Renal cortex interstitium (tissue), 11 donors: ENCODE data around the gene PTPN18. TPM values are rescaled to one million over a fixed set of nuclear protein-coding genes. Genes with fewer than 3 reads are reported as not detected.

Source experiments
- DNase-seq, 11 donors: peaks; one replicate each; pipeline ENCODE4 v3.0.0-alpha.2; 2013; ENCODE audit warnings: low read depth in 9 of 11, low spot score in 4 of 11; ENCODE audit errors: extremely low read depth in 1 of 11
- polyA plus RNA-seq, 3 donors: library from polyadenylated mRNA; unstranded; fragments of 120-200 nt; gene quantifications; one replicate each; pipeline ENCODE4 v1.2.1, GENCODE V29; 2013; ENCODE audit not compliant: insufficient read length in 3 of 3

The PTPN18 gene
- polyA plus RNA-seq, 3 donors = 25.5 to 39.5 (median 30.5) TPM

DNA sequence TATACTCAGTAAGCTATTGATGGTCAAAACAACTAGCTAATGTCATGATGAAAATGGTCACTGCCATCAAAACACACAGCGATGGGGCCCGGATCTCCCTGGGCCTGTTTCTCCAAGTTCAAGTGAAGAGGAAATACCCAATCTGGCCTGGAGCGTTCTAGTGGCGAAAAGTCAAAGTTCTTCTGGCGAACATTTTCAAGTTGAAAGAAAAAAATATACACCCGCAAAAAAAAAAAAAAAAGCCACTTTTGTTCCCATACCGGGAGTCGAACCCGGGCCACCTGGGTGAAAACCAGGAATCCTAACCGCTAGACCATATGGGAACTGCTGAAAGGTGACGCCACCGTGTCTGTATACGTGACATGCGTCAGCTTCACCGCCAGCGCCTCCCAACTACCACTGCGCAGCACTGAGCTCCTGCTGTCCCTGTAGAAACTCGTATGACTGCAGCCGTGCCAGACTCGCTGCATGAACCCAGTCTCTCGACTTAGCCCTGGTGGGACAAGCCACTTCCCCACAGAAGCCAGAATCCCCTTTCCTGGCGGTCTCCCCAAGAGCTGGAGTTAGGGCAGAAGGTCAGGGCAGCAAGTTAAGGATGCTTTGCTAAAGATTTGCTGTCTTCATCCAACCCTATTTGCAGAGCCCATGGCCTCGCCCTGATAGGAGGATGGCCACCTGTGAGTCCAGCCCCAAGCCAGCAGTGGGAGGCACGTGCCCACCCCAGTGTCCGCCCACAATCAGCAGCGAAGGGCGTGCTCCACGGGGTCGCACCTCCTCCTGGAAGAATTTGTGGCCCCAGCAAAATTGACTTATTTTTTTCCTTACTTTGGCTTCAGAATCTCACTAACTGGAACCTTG is 18.8 kb upstream of the PTPN18 start:
- peak; percentile 77 to 89 (median 85) for DNase-seq

DNA sequence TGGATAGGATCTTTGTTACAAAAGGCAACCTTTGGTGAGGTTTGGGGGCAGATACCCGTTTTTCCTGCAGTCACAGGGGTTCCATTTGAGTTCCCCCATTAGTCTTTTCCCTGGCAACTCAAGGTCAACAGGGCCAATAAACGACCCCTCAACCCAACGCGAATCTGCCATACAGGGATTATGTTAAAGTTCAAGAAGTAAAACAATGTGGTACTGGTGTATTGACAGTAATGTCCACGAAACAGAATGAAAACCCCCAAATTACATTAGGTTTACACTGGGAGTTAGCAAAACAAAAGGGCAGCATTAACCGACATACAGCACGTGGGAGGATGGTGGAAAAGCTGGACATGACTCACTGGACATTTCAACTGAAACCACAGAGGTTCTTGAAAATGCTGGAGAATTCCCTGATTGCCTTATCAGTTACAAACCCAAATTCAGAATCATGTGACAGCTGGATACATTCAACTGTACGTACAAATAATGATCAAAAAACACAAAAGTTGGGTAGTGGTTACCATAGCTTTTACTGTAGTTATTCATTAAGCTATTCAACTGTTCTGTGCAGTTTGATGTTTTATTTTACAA is 18.0 kb upstream of the PTPN18 start:
- no peak for DNase-seq

DNA sequence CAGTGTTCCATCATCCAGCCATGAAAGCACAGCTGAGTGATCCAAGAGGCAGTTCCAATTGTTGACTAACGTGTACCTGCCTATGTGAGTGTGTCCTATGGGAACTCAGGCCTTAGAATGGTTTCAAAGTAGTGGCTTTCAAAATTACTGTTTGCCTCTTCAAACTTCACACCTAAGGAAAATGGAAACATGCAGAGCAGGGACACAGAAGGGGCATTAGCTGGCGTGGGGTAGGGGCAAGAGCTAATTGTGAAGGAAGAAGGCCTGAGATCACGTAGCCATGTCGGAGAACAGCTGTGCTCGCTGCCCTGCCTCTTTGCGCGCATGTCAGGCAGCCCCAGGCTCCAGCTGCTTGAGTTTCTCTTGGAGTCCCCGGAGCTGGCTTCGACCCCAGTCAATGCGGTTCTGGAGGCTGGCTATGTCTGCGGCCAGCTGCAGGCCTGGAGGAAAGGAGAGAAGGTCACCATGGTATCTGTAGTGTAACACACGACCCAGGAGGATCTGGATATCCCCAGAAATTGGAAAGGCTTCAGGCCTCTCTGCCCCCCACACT is 17.0 kb upstream of the PTPN18 start:
- no peak for DNase-seq

DNA sequence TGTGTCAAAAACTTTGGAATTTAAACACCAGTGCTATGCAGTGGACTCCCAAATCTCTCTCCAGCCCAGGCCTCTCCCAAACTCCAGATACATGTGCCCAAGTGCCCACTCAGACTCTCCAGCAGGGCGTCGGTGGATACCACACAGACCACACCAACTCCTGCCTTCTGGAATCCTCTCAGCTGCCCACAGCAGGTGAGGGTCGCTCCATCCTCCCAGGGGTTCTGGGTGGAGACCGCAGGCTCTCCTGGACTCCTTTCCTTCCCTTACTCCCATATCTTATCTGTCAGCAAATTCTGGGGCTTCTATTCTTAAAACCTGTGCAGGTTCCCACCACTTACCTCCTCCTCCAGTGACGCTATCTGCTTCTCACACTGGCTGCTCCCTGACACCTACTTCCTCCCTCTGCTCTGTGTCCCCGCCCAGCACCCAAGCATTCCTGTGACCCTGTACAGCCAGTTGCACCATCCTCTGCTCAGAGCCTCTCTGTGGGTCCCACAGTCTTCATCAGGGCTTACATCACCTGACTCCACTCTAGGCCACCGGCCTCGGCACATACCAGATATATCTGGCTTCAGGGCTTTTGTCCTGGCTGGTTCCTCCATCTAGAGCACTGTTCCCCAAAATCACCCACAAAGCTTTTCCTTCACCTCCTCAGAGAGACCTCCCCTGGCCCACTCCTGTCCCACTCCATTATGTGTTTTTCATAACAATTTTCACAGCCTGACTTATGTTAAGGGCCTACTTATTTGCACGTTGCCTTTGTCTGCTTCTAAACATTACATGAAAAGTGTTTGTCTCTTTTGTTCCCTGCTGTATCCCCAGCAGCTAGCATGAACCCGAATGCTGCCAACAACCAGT is 15.7 kb upstream of the PTPN18 start:
- DNase-seq = no peak

DNA sequence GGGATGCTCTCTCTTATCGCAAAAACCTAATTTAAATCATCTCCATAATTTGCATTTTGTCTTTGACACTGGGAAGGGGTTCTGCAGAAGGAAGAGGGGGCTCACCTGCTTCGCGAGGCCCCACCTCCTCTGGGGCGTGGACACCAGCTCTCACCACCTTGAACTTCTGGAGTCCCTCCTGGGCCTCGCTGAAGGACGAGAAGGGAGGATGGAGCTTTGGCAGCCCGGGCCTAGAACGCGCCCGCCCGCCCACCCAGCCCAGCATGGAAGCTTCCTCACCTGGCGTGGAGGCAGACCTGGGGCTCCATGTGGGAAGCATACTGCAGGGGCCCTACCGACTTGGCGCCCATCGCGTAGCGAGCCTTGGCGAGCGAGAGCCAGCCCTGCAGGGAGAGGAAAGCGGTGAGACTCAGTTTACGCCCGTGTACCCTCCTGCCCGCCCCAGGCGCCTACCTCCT is 14.3 kb upstream of the PTPN18 start:
- DNase-seq = no peak

DNA sequence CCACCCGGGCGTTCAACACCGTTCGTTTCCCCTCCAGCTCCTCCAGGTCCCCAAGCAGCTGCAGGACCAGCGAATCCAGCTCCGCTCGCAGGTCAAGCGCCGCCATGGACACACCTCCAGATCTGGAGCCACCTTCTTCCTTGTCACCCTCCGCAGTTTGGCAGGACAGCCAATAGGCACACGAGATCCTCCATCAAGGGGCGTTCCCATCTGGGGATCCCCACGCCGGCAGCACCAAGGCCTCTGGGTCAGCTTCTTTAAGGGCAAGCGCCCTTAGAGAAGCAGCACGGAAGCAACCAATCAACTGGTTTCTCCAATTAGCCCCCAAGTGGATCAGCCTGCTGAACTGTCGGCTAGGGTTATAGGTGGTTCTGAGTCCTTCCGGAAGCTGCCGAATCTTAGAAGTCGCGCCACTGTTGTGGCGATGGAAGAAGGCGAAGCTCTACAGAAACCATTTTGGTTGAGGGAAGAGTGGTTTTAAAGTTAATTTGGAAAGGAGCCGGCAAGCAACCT is 13.8 kb upstream of the PTPN18 start:
- peak; percentile 74 to 96 (median 89) for DNase-seq

DNA sequence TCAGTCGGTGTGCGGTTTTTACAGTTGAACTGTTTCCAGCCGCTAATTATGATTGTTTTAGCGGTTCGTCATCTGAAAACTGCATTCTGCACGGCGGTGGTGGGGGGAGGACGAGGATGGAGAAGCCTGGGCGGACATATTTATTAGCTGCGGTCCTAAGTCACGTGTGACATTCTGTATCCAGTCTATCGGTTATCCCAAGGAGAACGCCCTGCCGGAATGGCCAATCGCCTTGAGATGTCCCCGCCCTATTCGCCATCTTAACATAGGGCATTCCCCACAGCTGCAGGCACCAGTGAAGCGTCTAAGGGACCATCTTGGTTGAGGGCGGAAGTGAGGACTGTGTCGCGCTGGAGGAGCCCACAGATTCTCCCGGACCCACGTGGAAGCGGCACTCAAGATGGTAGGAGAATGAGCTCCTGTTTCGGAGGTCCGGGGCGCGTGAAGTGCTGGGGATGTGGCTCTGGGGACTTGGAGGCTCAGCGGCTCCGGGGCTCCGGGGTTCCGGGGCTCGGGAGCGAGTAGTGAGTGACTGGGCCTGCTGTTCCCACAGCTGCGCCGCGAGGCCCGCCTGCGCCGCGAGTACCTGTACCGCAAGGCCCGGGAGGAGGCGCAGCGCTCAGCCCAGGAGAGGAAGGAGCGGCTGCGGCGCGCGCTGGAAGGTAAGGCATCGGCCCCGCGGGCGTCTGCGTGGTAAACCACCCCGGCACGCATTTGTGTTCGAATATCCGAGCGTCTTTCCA is 13.2 kb upstream of the PTPN18 start, which contains the start of gene IMP4:
Gene IMP4 (plus strand): TSS at position 365 of the 743 bp plus-strand sequence. CDS start 36 bp downstream, at position 401.
- peak; percentile 96 to 100 (median 98) for DNase-seq

DNA sequence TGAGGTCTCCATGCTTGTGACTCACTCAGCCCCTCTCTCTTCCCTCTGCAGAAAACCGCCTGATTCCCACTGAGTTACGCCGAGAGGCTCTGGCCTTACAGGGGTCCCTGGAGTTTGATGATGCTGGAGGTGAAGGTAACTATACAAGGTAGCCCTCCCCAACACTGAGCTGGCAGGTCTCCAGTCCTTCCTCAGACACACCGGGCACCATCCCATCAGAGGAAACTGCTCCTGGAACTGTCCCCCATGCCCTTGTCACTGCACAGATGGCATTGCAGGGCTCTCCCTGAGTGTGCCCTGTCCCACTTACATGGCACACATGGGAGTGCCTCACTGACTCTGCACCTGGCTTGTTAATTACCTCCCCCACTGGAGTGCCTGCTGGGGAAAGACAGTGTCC is 11.3 kb upstream of the PTPN18 start:
- DNase-seq = no peak

DNA sequence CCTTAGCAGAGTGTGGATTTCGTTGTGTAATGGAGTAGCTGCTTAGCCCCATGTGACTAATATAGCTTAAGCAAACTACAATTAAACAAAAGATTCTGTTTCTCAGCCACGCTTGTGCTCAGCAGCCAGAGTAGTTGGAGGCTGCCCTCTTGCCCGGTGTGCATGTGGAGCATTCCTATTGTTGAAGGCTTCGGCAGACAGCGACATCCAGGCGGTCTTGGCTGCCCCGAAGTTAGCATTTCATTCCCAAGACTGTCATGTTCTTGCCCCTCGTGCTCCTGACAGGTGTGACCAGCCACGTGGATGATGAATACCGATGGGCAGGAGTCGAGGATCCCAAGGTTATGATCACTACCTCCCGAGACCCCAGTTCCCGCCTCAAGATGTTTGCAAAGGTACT is 10.8 kb upstream of the PTPN18 start:
- DNase-seq = no peak

DNA sequence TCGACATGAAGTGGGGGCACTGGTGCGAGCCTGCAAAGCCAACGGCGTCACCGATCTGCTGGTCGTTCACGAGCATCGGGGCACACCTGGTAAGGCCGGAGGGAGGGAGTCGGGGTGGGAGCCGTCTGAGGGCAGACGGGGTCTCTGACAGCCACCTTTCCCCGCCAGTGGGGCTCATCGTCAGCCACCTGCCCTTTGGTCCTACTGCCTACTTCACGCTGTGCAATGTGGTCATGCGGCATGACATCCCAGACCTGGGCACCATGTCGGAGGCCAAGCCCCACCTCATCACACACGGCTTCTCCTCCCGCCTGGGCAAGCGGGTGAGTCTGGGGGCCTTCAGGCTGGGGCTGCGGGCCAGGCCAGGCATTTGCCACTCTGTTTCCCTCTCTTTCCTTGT is 10.2 kb upstream of the PTPN18 start:
- no peak for DNase-seq

DNA sequence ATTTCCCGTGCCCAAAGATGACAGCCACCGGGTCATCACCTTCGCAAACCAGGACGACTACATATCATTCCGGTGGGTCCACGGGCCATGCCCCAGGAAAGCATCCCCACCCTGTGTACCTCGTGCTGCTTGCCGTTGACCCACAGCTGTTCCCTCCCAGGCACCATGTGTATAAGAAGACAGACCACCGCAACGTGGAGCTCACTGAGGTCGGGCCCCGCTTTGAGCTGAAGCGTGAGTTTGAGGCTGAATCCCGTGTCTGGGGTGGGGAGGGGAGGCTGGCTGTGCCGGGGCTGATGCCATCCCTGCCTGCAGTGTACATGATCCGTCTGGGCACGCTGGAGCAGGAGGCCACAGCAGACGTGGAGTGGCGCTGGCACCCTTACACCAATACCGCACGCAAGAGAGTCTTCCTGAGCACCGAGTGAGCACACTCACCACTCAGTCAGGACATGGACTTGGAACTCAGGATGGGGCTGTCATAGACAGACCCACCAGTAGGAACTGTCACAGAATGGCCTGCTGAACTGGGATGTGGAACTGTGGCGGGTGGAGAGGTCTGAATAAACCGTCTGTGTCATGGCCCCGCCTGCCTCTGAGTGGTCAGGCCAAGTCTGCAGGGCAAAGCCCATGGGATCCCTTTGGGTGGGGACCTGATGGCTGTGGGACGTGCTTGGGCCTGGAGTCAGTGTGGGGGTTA is 9.7 kb upstream of the PTPN18 start:
- no peak for DNase-seq

DNA sequence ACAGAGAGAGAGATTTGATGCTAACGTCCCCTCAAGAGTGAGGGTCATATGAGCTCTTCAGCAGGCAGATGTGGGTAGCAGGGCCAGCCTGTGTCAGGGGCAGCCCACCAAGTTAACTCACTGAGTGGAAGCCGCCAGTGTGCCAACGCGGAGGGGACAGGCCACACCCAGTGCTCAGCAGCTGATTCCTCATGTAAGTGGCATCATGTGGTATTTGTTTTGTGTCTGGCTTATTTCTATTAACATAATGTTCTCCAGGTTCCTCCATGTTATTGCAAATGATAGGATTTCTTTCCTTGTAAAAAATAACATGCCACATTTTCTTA is 9.2 kb upstream of the PTPN18 start:
- no peak for DNase-seq

DNA sequence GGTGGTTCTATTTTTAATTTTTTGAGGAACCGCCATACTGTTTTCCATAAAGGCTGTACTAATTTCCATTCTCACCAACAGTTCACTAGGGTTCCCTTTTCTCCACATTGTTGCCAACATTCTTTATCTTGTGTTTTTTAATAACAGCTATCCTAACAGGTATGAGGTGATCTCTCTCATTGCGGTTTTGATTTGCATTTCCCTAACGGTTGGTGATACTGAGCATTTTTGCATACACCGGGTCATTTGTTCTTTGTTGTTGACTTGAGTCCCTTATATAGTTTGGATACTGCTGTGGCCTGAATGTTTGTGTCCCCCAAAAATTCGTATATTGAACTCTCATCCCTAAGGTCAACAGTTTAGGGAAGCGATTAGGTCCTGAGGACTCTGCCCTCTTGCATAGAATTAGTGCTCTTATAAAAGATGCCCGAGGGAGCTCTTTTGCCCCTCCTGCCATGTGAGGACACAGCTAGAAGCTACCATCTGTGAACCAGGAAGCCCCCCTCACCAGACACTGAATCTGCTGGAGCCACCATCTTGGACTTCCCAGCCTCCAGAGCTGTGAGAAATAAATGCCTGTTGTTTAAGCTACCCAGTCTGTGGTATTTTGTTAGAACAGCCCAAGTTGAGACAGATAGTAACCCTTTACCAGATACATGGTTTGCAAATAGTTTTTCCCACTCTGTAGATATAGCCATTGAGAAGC is 8.5 kb upstream of the PTPN18 start:
- no peak for DNase-seq

DNA sequence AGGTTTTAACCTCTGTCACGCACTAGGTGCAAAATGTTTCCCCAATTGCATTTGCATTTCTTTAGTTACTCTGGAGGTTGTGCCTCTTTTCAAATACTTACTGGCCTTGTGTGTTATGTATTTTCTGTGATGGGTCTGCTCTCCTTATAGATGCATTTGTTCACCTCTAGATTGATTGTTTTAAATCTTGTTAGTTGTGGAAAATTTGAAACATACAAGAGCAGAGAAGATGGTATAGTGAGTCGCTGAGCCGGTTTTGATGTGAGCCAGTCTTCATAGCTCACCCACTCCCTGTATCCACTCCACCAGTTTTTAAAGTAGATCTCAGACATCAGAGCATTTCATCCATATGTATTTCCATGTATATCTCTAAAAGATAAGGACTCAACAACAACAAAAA is 6.7 kb upstream of the PTPN18 start:
- DNase-seq = no peak

DNA sequence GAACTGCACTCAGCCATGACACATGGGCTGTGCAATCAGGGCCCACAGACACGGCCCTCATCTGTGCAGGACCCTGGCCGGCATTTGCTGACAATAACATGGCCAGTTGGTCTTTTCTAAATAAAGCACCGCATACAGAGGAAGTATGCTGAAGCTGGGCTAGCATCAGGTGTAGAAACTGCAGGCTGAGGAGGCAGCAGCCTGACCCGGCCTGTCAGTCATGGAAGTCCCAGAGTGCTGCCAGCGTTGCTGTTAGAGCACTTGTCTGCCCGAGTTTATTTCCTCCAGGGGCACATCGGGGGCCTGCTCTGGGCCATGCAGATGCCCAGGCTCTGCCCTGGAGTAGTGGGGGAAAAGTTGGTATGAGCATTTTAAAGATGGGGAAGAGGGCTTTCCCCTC is 4.1 kb upstream of the PTPN18 start:
- DNase-seq = no peak

DNA sequence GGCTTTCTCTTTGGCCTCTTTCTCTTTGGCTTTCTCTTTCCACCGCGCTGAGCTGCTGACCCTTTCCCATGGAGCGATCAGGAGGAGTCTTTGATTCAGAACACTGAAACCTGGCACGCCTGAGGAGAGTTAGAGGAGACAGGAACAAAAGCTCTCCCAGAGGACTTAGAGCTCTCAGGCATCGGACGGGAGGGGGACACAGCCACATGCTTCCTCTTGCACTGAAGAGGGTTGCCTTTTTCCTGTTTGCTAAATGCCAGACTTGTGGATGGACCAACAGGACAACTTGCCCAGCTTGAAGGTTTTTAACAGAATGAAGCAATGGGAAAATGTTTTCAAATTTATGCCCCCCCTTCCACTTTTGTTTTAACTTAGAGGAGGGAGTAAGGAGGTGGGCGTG is 3.6 kb upstream of the PTPN18 start:
- no peak for DNase-seq

DNA sequence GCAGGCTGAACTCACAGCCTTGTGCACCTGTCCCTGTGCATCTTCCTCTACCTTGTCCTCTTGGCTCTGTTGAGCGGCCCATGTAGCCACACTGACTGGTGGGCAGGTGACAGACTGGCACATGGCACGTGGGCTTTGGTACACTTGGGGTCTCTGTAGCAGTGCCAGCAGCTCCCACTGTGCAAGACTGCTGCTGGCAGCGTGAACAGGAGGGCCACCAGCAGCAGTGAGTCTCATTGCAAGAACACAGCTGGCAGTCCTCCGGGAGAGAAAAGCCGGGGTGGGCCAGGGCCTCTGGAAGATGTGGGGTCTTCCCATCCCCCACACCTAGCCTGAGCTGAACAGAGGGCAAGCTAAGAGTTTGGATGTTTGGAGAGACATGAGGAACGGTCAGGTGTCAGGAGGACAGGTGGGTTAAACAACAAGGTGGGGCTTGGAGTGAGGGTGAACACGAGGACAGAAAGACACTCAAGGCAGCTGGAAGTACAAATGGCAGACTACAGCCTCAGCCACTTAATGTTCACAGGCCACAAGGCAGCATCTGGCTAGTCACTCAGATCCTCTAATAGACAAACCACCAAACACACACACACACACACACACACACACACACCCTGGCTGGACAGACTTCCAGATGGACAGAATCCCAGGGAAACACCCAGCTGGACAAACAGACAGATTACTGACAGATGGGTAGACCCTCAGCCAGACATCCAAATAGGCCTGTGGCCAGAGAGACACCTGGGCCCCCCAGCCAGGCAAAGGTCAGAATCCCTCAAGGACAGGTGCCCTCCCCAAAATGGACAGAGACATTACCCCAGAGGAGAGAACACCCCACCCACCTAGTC is 2.3 kb upstream of the PTPN18 start:
- no peak for DNase-seq
